Fibroblast of lung (primary cell): Measurements from ENCODE around the gene OSBPL9. TPM values are rescaled to one million over a fixed set of nuclear protein-coding genes. Genes with fewer than 3 reads are reported as not detected.

Experiments used
- DNase-seq, 2 donors: peaks; one replicate each; pipeline versions ENCODE4 v3.0.0 to v3.0.0-alpha.2; 2010; ENCODE audit warnings: low read depth in 2 of 2
- H2AFZ ChIP-seq: 2 replicates; pipeline ENCODE4 v1.5.1; 2012; ENCODE audit warnings: low read length, control low read depth, inconsistent platforms
- H3K27ac ChIP-seq: 2 replicates; pipeline ENCODE4 v1.5.1; 2011; ENCODE audit warnings: low read length, control low read depth; ENCODE audit not compliant: insufficient read depth
- H3K27me3 ChIP-seq: 2 replicates; pipeline ENCODE4 v1.5.1; 2011; ENCODE audit warnings: mild to moderate bottlenecking, low read length; ENCODE audit not compliant: control insufficient read depth, insufficient read depth
- H3K36me3 ChIP-seq: 2 replicates; pipeline ENCODE4 v1.5.1; 2011; ENCODE audit warnings: low read length; ENCODE audit not compliant: control insufficient read depth, insufficient read depth
- H3K4me1 ChIP-seq: 2 replicates; pipeline ENCODE4 v1.5.1; 2011; ENCODE audit warnings: low read length; ENCODE audit not compliant: control insufficient read depth, insufficient read depth; ENCODE audit errors: extremely low read depth
- H3K4me2 ChIP-seq: 2 replicates; pipeline ENCODE4 v1.5.1; 2011; ENCODE audit warnings: low read length, control low read depth; ENCODE audit not compliant: insufficient read depth; ENCODE audit errors: extremely low read depth
- H3K4me3 ChIP-seq, 4 experiments: fragments of 200-600 bp in 1 of 4; sonication (generic) in 1 of 4; replicated peaks in 1 of 4; 2 replicates each; pipeline ENCODE4 v1.5.1; 2011 to 2016; ENCODE audit warnings: low read length in 4 of 4, low read depth in 3 of 4, mild to moderate bottlenecking in 3 of 4, control low read depth in 2 of 4, inconsistent platforms in 1 of 4, mixed read lengths in 1 of 4; ENCODE audit not compliant: insufficient read depth in 1 of 4; ENCODE audit errors: control extremely low read depth in 1 of 4
- H3K79me2 ChIP-seq: 2 replicates; pipeline ENCODE4 v1.5.1; 2012; ENCODE audit warnings: mild to moderate bottlenecking, low read length, inconsistent platforms; ENCODE audit not compliant: control insufficient read depth, insufficient read depth
- H3K9ac ChIP-seq: 2 replicates; pipeline ENCODE4 v1.5.1; 2011; ENCODE audit warnings: mild to moderate bottlenecking, low read length, control low read depth; ENCODE audit not compliant: insufficient read depth
- H3K9me3 ChIP-seq: 2 replicates; pipeline ENCODE4 v1.5.1; 2012; ENCODE audit warnings: low read depth, low read length; ENCODE audit not compliant: control insufficient read depth, insufficient read depth
- H4K20me1 ChIP-seq: 2 replicates; pipeline ENCODE4 v1.5.1; 2011; ENCODE audit warnings: low read length; ENCODE audit not compliant: control insufficient read depth, insufficient read depth; ENCODE audit errors: extremely low read depth
- CTCF ChIP-seq, 2 donors: IDR thresholded peaks in 1 of 2; conservative IDR thresholded peaks in 1 of 2; 1 replicate in 1 of 2; 2 replicates in 1 of 2; pipeline ENCODE4 v1.5.1; 2011 to 2012; ENCODE audit warnings: low read length in 2 of 2, control low read depth in 1 of 2, inconsistent platforms in 1 of 2, low read depth in 1 of 2, mild to moderate bottlenecking in 1 of 2
- EZH2 ChIP-seq: IDR thresholded peaks from 2 replicates; pipeline ENCODE4 v1.5.1; 2012; ENCODE audit warnings: low read length, control low read depth, mild to moderate bottlenecking; ENCODE audit errors: missing control alignments
- polyA plus RNA-seq, 2 donors: library from polyadenylated mRNA; depleted of rRNA in 1 of 2; stranded (reverse) in 1 of 2; unstranded in 1 of 2; fragments of >200 nt; gene quantifications; 2 replicates each; pipeline ENCODE4 v1.2.1, GENCODE V29; 2011 to 2012; ENCODE audit warnings: missing spikeins in 1 of 2
- total RNA-seq: library from RNA; depleted of rRNA; stranded (reverse); fragments of >200 nt; gene quantifications from 2 replicates; pipeline ENCODE4 v1.2.1, GENCODE V29; 2014

OSBPL9 gene
- total and polyA plus RNA-seq, 2 donors (not counting 1 experiment from before 2014, with no cell fraction given), result 62.5 to 90.7 TPM

- H3K27ac ChIP-seq, result no peak overlapping the region
- no peaks in the 10 kb centered on the region for H3K36me3 ChIP-seq
- no peak overlapping the region for H3K4me3 ChIP-seq
Measured at GRCh38 chr1:51716746-51717145, 99.9 kb downstream of the OSBPL9 start.

GRCh38 chr1:51717842-51718241, 101.0 kb downstream of the OSBPL9 start:
- Histone ChIP-seq H3K4me2 (no peak overlapping the region), H3K4me1 (no peaks in the 10 kb centered on the region), H3K27ac (no peak overlapping the region), H2AFZ (no peak overlapping the region), H3K9me3 (no peaks in the 10 kb centered on the region), H3K27me3 (no peaks in the 10 kb centered on the region), H3K79me2 (no peaks in the 10 kb centered on the region), H4K20me1 (no peaks in the 10 kb centered on the region), H3K9ac (no peak overlapping the region), H3K36me3 (no peaks in the 10 kb centered on the region), H3K4me3 (no peak overlapping the region)
- no peak for DNase-seq
- no peak for TF ChIP-seq CTCF (conservative IDR thresholded peaks at IDR 0.05 in 1 of 2, IDR thresholded peaks at IDR 0.05 in 1 of 2; ENCODE audit: low read depth in 1 of 2, low read length in 2 of 2)
- TF ChIP-seq EZH2, result no peak

More at GRCh38 chr1:51716746-51717145, 99.9 kb downstream of the OSBPL9 start:
- Histone ChIP-seq H4K20me1 (no peaks in the 10 kb centered on the region), H3K9me3 (no peaks in the 10 kb centered on the region), H3K9ac (no peak overlapping the region), H3K27me3 (no peaks in the 10 kb centered on the region), H2AFZ (no peak overlapping the region), H3K4me1 (no peaks in the 10 kb centered on the region), H3K4me2 (no peak overlapping the region), H3K79me2 (no peaks in the 10 kb centered on the region)
- TF ChIP-seq CTCF (conservative IDR thresholded peaks at IDR 0.05 in 1 of 2, IDR thresholded peaks at IDR 0.05 in 1 of 2; ENCODE audit: low read depth in 1 of 2, low read length in 2 of 2), result no peak
- no peak for TF ChIP-seq EZH2
- DNase-seq, result no peak

DNA sequence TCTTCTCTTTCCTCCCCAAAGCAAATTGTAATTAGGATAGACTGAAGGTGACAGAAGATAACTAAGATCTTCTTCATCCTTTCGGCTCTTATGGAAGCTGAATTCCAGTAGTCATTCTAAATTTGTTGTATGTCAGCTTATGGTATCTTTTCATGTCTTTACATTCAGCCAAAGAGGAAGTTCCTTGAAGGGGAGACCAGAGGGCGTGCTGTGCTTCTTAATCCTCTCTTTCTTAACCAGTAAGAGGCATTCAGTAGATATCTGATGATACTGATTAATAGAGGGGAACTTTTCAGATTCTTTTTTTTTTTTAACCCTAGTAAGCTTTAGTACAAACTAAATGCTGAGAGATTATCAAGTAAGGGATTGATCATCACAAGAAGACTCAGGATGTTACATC, 102.3 kb downstream of the OSBPL9 start:
- Histone ChIP-seq H3K79me2 (no peaks in the 10 kb centered on the region), H3K4me1 (no peaks in the 10 kb centered on the region), H3K9me3 (no peaks in the 10 kb centered on the region), H3K27ac (no peak overlapping the region), H3K4me3 (no peak overlapping the region), H3K36me3 (no peaks in the 10 kb centered on the region), H4K20me1 (no peaks in the 10 kb centered on the region), H3K9ac (no peak overlapping the region), H3K27me3 (no peaks in the 10 kb centered on the region), H2AFZ (no peak overlapping the region), H3K4me2 (no peak overlapping the region)
- TF ChIP-seq EZH2, result no peak
- no peak for TF ChIP-seq CTCF (conservative IDR thresholded peaks at IDR 0.05 in 1 of 2, IDR thresholded peaks at IDR 0.05 in 1 of 2; ENCODE audit: low read depth in 1 of 2, low read length in 2 of 2)
- no peak for DNase-seq
